CD4-positive, alpha-beta T cell treated with Interferon gamma for 1 hour (primary cell): Measurements from ENCODE around the gene DYNLT4.
"Not testable (repeated sequence)": the region's sequence is repeated elsewhere in the genome, so short reads cannot be mapped to it uniquely, and the experiment has no call there.

ENCODE experiments used
- DNase-seq: peaks from one replicate; pipeline ENCODE4 v3.0.0-alpha.2; 2020

DYNLT4 gene

DNA sequence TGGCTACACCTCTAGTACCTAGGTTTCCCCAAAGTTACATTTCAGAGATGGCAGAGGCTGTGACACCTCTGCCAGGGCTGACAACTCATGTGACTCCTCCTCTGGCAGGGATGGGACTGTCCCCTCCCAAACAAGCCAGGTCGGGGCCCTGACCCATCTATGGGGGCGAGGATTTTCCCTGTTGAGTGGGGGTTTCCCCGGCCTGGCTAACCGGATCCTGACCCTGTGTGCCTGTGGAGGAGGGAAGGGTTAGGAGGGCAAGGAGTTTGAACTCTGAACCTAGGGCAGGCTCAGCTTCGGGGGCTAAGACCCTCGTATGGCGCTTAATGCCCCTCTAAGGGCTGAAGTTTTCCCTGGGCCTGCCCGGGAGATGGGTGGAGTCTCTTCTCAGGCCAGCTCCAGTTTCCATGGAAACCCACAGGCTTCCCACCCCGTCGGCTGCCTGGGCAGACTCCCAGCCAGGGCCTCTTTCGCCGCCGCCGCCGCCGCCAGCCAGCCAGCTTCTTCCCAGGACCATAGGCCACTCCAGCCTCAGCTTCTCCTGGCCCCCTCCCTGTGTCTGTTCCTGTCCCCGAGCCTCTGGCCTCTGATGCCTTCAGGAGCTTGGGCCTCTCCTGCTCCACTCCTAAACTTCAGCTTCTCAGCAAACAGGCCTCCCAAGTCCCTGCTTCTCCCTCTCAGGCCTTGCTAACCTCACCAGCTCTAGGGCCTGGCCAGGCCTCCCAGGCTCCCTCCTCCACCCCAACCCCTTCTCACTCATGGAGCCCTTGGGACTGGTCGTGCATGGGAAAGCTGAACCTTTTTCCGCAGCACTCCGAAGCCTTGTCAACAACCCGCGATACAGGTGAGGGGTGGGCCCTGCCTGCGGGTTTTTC lies 1.1 kb upstream of the DYNLT4 start, which contains the start of gene BTBD19:
BTBD19 (plus strand) TSS at position 461 of the 875 bp plus-strand sequence; CDS start at position 759, 298 bp downstream.
- no peak for DNase-seq

DNA sequence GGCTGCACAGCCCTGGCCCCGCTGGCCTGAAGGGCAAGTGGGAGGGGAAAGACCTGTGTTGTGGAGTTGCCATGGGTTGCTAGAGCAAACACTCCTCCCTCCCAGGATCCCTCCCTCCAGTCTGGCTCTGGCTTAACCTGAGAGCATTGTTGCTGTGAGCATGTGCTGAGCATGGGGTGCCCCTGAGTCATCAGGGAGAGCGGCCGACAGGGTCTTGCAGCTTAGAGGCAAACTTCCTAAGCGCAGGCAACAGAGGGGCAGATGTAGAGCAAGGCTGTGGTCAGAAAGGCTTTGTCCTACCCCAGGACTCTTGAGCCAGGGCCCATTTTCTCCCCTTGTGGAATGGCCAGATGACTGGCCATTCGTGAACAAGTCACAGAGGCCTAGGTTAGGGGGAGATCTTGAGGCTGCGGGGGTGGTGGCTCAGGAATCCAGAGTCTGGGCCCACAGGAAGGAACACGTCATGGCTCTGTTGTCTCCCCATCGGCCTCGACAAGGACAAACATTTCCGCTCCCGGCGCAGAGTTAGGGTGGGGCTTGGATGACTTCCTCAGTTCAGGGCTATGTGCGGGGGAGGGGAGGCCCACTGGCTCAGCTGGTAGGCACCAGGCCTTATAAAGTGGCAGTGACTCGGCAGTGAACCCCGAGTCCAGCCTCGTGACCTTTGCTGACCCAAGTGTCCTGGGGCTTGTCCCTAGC lies 362 bp upstream of the DYNLT4 start:
- peak; percentile 96 for DNase-seq

DNA sequence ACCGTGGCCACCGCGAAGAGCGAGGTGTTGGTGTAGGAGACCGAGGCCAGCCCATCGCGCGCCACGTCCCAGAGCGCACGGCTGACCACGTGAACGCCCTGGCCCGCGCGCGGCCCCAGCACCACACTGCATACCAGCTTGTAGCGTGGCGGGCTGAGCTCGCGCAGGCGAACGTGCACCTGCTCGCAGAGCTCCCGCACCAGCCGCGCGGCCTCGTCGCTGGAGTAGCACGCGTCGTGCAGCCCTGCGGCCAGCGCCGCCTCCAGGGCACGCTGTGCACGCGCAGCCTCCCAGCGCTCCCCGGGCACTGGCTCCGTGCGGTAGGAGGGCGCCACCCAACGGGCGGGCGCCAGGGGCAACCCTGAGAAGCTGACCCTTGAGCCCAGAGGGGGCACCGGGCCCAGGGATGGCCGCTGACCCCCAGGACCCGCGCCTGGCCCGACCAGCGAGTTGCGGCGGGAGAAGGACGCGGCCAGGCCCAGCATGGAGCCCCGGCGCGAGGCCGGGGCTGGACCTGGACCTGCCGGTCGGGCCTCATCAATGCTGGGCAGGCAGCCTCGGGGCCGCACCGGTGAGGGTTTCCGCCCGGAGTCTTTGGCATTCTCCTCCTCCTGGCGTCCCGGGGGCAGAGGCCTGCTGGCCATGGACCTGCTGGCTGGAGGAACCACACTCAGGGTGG lies 987 bp downstream of the DYNLT4 start:
- DNase-seq = peak; percentile 6

DNA sequence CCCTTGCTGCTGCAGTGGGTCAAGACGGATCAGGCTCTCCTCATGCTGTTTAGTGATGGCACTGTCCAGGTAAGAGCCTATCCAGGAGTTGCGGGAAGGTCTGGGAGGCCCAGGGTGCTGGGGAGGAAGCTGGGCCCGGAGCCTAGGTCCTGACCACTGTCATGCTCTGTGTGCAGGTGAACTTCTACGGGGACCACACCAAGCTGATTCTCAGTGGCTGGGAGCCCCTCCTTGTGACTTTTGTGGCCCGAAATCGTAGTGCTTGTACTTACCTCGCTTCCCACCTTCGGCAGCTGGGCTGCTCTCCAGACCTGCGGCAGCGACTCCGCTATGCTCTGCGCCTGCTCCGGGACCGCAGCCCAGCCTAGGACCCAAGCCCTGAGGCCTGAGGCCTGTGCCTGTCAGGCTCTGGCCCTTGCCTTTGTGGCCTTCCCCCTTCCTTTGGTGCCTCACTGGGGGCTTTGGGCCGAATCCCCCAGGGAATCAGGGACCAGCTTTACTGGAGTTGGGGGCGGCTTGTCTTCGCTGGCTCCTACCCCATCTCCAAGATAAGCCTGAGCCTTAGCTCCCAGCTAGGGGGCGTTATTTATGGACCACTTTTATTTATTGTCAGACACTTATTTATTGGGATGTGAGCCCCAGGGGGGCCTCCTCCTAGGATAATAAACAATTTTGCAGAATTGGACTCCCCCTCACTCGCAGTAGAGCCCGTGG lies 1.7 kb downstream of the DYNLT4 start:
- peak; percentile 1 for DNase-seq

DNA sequence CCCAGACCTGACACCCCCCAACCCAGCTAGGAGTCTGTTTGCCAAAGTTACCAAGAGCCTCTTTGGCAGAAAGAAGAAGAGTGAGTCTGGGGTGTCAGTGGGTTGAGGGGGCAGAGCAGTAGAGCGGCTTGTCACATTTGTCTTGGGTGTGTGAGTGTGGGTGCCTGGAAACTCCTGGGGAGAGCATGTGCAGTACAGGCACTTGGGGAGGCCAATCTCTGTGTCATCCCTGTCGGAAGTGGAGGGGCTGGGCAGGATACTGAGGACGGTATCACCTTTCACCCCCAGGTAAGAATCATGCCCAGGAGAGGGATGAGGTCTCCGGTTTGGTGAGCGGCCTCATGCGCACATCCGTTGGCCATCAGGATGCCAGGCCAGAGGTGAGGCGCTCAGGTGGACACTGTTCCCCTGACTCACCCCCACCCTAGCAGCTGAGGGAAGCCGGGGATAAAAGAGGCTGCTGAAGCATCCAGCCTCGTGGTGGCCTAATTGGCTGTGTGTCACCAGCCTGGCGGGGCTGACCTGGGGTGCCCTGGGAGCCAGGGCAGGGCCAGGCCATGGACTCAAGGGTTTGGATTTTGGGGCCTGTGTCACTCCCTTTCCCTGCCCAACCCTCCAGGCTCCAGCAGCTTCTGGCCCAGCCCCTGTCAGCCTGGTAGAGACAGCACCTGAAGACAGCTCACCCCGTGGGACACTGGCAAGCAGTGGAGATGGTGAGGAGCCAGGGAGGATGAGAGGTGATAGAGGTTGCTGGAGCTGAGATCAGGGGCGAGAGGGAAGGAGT lies 3.6 kb downstream of the DYNLT4 start:
- no peak for DNase-seq

DNA sequence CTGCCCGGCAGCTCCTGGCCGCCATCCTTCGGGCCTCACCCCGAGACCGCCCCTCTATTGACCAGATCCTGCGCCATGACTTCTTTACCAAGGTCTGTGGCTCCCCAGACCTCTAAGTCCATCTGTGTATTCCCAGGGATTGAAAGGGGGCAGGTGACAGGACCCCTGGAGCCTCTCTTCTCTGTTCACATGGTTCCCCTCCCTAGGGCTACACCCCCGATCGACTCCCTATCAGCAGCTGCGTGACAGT lies 4.2 kb downstream of the DYNLT4 start:
- no peak for DNase-seq

DNA sequence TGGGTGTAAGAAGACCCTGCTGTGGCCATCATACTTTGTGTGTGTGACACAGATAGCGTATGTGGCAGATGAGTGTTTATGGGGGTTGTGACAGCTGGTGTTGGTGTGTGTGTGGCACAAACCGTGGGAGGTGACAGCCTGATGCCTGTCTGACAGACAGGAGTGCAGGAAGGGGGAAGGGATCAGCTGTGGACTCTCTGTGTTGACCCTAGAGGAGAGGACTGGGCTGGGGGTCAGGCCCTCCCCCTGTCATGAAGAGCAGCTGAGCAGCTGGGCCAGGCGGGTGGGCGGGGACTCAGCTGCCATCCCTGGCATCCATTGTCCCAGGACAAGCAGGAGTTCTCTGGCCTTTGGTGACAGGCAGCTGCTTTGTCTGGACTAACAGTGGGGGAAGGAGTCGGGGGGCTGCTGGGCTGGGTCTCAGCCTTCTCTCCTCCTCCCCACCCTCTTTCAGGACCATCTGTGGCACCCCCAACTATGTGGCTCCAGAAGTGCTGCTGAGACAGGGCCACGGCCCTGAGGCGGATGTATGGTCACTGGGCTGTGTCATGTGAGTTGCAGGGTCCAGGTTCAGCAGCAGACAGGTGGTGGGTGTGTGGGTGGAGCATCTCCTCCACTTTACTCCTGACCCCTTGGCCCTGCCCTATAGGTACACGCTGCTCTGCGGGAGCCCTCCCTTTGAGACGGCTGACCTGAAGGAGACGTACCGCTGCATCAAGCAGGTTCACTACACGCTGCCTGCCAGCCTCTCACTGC lies 4.7 kb downstream of the DYNLT4 start:
- DNase-seq = no peak

DNA sequence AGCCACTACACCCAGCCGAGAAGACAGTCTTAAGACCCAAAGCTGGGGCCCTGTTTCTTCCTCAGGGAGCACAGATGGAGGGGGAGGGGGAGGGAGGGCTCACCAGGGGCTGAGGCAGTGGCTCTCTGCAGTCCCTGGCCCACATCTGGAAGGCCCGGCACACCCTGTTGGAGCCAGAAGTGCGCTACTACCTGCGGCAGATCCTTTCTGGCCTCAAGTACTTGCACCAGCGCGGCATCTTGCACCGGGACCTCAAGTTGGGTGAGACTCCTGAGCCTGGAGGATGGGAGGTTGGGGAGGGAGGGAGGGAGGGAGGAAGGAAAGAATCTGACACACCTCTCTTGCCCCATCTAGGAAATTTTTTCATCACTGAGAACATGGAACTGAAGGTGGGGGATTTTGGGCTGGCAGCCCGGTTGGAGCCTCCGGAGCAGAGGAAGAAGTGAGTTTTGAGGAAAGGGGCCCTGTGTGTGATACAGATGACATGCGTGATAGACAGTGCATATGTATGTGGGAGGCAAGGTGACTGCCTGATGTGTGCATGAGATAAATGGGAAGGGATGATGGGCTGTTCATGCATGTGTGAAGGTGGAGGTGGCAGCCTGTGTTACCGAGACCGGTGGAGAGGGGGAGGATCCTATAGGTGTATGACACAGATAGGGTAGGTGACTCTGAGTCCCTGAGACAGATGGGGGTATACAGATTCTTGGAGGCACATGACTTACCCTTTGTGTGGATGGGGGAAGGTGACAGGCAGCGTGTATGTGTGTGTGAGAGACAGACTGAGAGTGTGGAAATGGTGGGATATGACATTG lies 5.5 kb downstream of the DYNLT4 start:
- no peak for DNase-seq

DNA sequence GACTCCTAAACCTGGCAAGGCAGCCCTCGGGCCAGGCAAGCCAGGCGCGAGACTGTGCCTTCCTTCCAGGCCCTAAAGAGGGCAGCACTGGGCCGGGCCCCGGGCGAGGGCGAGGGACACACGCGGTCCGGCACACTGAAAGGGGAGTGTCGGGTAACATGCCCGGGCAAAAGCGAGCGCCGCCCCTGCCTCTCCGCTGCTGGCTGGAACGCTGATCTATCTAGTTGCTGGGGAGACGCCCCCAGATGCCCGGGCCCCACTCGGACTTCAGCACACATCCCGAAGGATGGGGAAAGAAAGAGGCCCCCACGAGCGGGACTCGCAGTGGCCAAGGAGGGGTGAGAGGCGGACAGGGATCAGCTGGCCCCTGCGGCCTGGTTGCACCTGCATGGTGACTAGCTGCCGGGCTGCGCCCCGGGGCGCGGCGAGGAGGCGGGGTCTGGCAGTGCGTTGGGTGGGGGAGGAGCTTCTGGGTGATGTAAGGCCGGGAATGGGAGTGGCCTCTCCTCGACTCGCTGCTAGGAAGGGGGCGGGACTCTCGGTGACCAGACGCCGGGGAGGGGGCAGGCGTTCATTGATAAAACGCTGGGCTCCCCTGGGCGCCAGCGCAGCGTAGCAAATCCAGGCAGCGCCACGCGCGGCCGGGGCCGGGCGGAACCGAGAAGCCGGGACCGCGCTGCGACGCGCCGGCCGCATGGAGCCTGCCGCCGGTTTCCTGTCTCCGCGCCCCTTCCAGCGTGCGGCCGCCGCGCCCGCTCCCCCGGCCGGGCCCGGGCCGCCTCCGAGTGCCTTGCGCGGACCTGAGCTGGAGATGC lies 7.2 kb downstream of the DYNLT4 start, which contains the start of gene PLK3:
PLK3 (plus strand) TSS at position 608 of the 815 bp plus-strand sequence; CDS start at position 695, 87 bp downstream.
- peak; percentile 98 for DNase-seq

DNA sequence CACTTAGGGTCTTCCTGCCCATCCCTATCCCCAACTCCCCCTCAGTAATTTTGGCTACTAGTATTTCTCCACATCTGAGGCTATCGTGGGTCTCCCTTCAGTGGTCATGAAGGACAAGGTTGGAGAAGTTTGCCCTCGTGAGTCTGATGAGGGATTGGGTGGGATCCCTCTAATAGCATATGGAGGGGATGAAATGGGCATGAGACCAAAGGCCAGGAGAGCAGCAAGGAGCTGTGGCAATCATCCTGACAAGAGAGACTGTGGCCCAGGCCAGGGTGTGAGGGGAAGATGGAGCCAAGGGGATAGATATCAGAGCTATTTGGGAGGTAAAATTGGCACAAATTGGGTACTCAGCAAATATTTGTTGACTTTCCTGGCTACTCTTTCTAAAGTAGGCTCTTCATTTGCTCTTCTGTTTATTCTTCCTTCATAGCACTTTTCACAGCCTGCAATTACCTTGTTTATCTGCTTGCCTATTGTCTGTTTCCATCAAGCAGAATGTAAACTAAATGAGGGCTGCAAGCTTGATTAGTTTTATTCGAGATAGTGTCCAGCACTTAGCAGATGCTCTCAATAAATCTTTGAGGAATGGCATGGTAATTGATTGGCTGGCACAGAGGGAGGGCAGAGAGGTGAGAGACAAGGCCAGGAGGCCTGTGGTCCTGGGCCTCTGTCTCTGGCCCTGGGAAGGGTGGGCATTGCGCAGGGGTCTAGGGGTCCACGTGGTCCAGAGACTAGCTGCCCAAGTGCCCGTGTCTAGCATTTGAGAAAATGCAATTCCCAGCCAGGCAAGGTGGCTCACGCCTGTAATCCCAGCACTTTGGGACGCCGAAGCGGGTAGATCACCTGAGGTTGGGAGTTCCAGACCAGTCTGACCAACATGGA lies 8.4 kb downstream of the DYNLT4 start:
- DNase-seq = no peak

DNA sequence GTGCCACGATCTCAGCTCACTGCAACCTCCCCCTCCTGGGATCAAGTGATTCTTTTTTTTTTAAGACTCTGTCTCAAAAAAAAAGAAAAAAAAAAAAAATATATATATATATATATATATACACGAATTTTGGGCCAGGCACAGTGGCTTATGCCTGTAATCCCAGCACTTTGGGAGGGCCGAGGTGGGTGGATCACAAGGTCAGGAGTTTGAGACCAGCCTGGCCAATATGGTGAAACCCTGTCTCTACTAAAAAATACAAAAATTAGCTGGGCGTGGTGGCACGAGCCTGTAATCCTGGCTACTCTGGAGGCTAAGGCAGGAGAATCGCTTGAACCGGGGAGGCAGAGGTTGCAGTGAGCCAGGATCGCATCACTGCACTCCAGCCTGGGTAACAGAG lies 9.3 kb downstream of the DYNLT4 start:
- DNase-seq = not testable (repeated sequence)

DNA sequence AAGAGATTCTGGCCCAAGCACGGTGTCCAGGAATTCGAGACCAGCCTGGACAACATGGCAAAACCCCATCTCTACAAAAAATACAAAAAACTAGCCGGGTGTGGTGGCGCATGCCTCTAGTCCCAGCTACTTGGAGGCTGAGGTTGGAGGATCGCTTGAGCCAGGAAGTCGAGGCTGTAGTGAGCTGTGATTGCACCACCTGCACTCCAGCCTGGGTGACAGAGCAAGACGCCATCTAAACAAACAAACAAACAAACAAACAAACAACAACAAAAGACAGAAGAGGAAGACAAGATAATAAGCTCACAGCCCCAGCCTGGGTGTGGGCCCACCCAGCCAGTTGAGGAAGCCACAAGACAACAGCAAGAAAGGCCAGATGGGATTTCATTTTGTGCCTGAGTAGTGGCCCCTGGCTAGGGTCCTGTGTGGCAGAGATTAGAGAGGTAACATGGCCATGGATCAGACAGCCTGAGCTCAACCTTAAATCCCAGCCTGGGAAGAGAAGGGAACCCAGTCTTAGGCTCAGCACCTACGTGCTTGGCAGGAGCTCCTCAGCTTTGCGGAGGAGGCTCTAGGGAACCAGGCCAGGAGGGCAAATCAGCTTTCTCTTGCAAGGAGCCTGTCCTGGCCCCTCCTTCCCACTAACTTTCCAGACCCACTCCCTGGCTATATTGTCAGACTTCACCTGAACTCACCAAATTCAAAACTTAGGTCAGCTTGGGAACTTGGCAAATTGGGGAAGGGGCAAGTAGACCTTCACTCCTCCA lies 14.2 kb downstream of the DYNLT4 start:
- no peak for DNase-seq

DNA sequence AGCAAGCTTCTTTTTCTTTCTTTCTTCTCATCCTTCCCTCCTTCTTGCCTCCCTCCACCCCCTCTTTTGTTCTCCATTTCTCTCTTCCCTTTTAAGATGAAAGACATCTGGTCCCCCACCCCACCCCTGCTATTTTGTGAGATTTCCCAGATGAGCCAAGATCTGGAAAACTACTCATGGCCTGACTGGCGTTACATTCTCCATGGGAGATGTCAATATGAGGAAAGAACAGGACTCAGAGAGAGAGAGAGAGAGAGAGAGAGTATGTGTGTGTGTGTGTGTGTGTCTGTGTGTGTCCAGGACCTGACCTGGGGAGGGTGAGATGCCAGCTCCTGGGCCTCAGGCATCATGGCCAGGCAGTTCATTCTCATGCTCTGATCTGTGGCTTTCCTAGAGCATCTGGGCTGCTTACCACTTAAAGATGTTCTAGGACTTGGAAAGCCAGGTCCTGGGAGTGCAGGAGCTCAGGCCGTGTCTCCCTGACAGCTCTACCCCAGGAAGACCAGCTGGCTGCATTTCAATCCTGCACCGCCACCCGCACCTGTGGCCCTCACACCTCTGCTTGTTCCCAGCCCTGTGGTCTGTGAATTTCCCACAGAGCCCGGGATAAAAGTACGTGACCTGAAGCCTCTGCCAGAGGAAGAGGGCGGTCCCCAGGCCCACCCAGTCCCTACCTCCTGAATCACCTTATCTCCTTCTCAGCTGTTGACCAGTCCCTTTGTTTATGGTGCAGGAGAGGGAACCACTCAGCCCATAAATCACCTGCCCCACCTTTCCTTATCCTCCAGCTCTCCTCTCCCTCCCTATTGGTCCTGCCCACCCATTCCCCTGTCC lies 16.0 kb downstream of the DYNLT4 start:
- DNase-seq = no peak

DNA sequence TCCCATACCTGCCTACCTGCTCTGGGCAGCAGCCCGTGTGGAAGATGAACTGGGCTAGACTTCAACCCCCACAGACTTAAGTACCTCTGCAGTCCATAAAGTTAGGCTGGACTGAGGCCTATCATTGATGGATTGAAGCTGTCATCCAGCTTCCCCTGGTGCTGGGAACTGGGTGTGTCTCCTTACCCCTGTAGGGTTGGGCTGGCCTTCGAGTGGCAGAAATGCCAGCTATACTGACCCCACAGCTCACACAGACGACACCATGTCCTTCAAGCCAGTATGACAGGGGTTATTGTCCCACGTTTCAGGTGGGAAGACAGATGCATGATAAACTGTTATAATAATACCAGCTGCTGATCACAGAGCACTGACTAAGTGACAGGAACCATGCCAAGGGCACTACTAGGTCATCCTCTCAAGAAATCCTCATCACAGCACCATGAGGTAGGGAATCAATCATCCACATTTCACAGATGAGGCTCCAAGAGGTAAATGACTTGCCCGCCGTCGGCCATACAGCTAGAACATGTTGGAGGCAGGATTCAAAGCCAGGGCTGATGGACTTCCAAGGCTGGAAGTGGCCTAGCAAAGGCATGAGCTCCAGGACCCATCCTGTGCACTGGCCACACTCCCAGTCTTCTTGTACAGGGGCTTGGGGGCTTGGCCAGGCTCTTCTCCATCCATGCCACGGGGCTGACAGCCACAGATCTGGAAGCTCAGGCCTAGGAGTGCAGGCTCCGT lies 18.9 kb downstream of the DYNLT4 start, which contains the start of gene BEST4:
BEST4 (minus strand) TSS at position 51 of the 741 bp plus-strand sequence. CDS start 465 bp downstream, outside the sequence.
- no peak for DNase-seq

DNA sequence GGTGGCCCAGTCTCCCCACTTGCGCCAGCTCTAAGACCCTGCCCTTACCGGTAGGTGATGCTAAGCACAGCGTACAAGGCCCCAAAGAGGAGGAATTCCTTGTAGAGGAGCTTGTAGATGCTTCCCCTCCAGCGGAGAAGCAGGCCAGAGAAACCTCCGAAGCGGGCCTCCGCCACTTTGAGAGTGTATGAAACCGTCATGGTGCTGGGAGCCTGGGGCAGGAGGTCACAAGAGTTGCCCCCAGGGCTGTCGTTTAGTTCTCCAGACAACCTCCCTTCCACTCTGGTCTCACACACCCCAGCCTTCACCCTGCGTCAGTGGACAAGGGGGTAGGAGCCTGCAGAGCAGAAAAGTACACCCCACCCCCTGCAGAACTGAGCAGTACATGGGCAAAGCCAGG lies 19.6 kb downstream of the DYNLT4 start:
- no peak for DNase-seq
